Spleen (tissue), 11 donors: Measurements from ENCODE around the gene IDUA. TPM values are rescaled to one million over a fixed set of nuclear protein-coding genes. Genes with fewer than 3 reads are reported as not detected.
A peak's percentile ranks its signal among the peaks of the same experiment; 100 is the strongest.
"Not testable (repeated sequence)": the region's sequence is repeated elsewhere in the genome, so short reads cannot be mapped to it uniquely, and the experiment has no call there.

ENCODE experiments used
- DNase-seq: peaks from one replicate; pipeline ENCODE4 v3.0.0-alpha.2; 2020
- H3K27ac ChIP-seq, 8 donors: fragments of 200-600 bp; sonication (generic) in 7 of 8; 1 replicate in 4 of 8; 2 replicates in 4 of 8; pipeline versions ENCODE4 v1.5.0 to v1.8.0; 2016 to 2021; ENCODE audit warnings: inconsistent platforms in 4 of 8, mild to moderate bottlenecking in 4 of 8, moderate library complexity in 1 of 8
- H3K27me3 ChIP-seq, 7 donors: fragments of 200-600 bp; sonication (generic) in 6 of 7; replicated peaks in 1 of 7; 1 replicate in 4 of 7; 2 replicates in 3 of 7; pipeline versions ENCODE4 v1.5.0 to v1.8.0; 2016 to 2021; ENCODE audit warnings: inconsistent platforms in 3 of 7, mild to moderate bottlenecking in 1 of 7
- H3K36me3 ChIP-seq, 6 donors: fragments of 200-600 bp; sonication (generic) in 5 of 6; 1 replicate in 4 of 6; 2 replicates in 2 of 6; pipeline versions ENCODE4 v1.5.0 to v1.8.0; 2016 to 2021; ENCODE audit warnings: inconsistent platforms in 2 of 6
- H3K4me1 ChIP-seq, 6 donors: fragments of 200-600 bp; sonication (generic) in 5 of 6; 1 replicate in 3 of 6; 2 replicates in 3 of 6; pipeline versions ENCODE4 v1.5.0 to v1.8.0; 2016 to 2021; ENCODE audit warnings: inconsistent platforms in 3 of 6
- H3K4me3 ChIP-seq, 8 donors: fragments of 200-600 bp; sonication (generic) in 7 of 8; 1 replicate in 4 of 8; 2 replicates in 4 of 8; pipeline versions ENCODE4 v1.5.0 to v1.8.0; 2016 to 2021; ENCODE audit warnings: inconsistent platforms in 4 of 8, mild to moderate bottlenecking in 4 of 8, moderate library complexity in 2 of 8
- H3K9me3 ChIP-seq, 8 donors: fragments of 200-600 bp; sonication (generic) in 7 of 8; 1 replicate in 4 of 8; 2 replicates in 4 of 8; pipeline versions ENCODE4 v1.5.0 to v1.8.0; 2016 to 2021; ENCODE audit warnings: inconsistent platforms in 4 of 8
- CTCF ChIP-seq, 11 experiments: fragments of 200-600 bp in 7 of 11; fragments of 450-650 bp in 4 of 11; sonication (generic) in 4 of 11; IDR thresholded peaks in 8 of 11; conservative IDR thresholded peaks in 3 of 11; 1 replicate in 7 of 11; 2 replicates in 4 of 11; pipeline versions ENCODE4 v1.4.0 to v1.8.0; 2016 to 2021; ENCODE audit warnings: antibody characterized with exemption in 11 of 11, inconsistent platforms in 4 of 11, mild to moderate bottlenecking in 1 of 11
- POLR2A ChIP-seq, 3 donors: fragments of 450-650 bp; IDR thresholded peaks; one replicate each; pipeline ENCODE4 v1.5.1; 2017; ENCODE audit warnings: antibody characterized with exemption in 3 of 3, mild to moderate bottlenecking in 1 of 3
- POLR2AphosphoS5 ChIP-seq, 3 donors: sonication (generic); formaldehyde crosslinking; IDR thresholded peaks; one replicate each; pipeline ENCODE4 v1.5.1; 2017; ENCODE audit warnings: antibody characterized with exemption in 3 of 3
- WGBS, 5 donors: extraction: QIAGEN DNeasy Blood & Tissue Kit in 3 of 5; methylation state at CpG; one replicate each; pipeline versions ENCODE4 v1.1.5 to v1.1.7; 2013 to 2018; 5-methylcytosine and 5-hydroxymethylcytosine counted together
- intact Hi-C: fragments of 100-400 bp; cut with DNase I; formaldehyde crosslinking; loops from one replicate; pipeline ENCODE4 v1.15.0; 2023; ENCODE audit warnings: low total_unique reads
- polyA plus RNA-seq, 3 donors: library from polyadenylated mRNA; stranded (reverse); fragments of 200-250 nt; gene quantifications; one replicate each; pipeline ENCODE4 v1.2.1, GENCODE V29; 2013
- total RNA-seq, 7 donors: library from RNA; depleted of rRNA in 3 of 7; stranded (reverse); fragments of >200 nt in 3 of 7; fragmentation: NEBNext Ultra II Directional in 4 of 7; extraction: Animal tissue kit (Norgen Biotek cat#: 25700) in 4 of 7; gene quantifications; one replicate each; pipeline versions ENCODE4 v1.1.0 to v1.2.1, GENCODE V29; 2016 to 2021
- donor health status: healthy with polysubstance abuse.
- donor health status: DM: no; HTN: no; CAD: no; lungs with moderate emphysema.
- donor health status: DM: no; HTN: no; CAD: no.
- donor health status: Bipolar disorder and iron deficiency.
- donor health status: healthy.
- donor health status: DM: no; HTN: no; CAD: no.
- donor health status: DM: yes; HTN: yes; CAD: no.

Gene IDUA
- total and polyA plus RNA-seq, 10 donors, result 11.5 to 58.3 (median 24.4) TPM

GRCh38 chr4:1052231-1052671 lies 65.4 kb downstream of the IDUA start:
- Histone ChIP-seq H3K27ac (no peak overlapping the region), H3K4me3 (no peak overlapping the region), H3K36me3 (no peaks in the 10 kb centered on the region), H3K4me1 (peaks cover 3 to 19% (median 13%) of the 10 kb centered on the region in 6 donors), H3K27me3 (peaks cover 0 to 86% (median 11%) of the 10 kb centered on the region in 7 donors), H3K9me3 (no peaks in the 10 kb centered on the region)
- no peak for TF ChIP-seq POLR2A (IDR thresholded peaks at IDR 0.05)
- TF ChIP-seq CTCF (IDR thresholded peaks at IDR 0.05 in 8 of 11, conservative IDR thresholded peaks at IDR 0.05 in 3 of 11), result no peak
- no peak for TF ChIP-seq POLR2AphosphoS5 (IDR thresholded peaks at IDR 0.05)
- WGBS, 5 donors, result 65 to 86% (median 71%) methylated on average over 7 to 15 of the region's 15 CpGs
- peak; percentile 63 for DNase-seq
- intact Hi-C loops, result no loop called here

DNA sequence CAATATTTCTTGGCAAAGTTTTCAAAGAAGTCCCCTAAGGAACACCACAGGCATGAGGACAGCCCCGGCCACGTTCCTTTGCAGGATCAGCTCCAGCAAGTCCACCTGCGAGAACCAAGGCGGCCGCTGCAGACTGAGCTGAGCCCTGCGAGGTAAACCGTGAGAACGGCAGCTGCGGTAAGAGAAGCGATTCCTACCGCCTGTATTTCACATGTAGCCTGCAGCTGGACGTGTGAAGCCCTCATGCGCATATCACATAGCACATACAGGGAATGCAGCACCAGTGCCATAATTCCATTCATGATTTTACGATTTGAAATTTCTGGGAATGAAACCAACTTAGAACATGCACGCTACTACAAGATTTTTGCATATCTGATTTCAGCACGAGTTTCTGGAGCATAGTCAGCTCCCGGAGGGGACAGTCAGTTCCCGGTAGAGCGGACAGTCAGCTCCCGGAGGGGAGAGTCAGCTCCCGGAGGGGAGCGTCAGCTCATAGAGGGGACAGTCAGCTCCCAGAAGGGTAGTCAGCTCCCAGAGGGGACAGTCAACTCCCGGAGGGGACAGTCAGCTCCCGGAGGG lies 66.3 kb downstream of the IDUA start:
- Histone ChIP-seq H3K9me3 (no peaks in the 10 kb centered on the region), H3K27ac (no peak overlapping the region), H3K4me1 (peaks cover 3 to 16% (median 11%) of the 10 kb centered on the region in 6 donors), H3K4me3 (no peak overlapping the region), H3K27me3 (peaks cover 0 to 82% (median 8%) of the 10 kb centered on the region in 7 donors), H3K36me3 (no peaks in the 10 kb centered on the region)
- peak; percentile 77 for DNase-seq
- no peak for TF ChIP-seq POLR2AphosphoS5 (IDR thresholded peaks at IDR 0.05)
- no peak for TF ChIP-seq CTCF (IDR thresholded peaks at IDR 0.05 in 8 of 11, conservative IDR thresholded peaks at IDR 0.05 in 3 of 11)
- TF ChIP-seq POLR2A (IDR thresholded peaks at IDR 0.05), result no peak
- intact Hi-C loops, result no loop called here
- 70 to 77% (median 73%) methylated on average over 20 to 24 of the region's 24 CpGs for WGBS, 5 donors

- peaks cover 0 to 82% (median 8%) of the 10 kb centered on the region in 7 donors for H3K27me3 ChIP-seq
- not testable (repeated sequence) for H3K27ac ChIP-seq, H3K36me3 ChIP-seq
Observed at GRCh38 chr4:1053891-1054290, 67.0 kb downstream of the IDUA start.

More at GRCh38 chr4:1053891-1054290, 67.0 kb downstream of the IDUA start:
- 68 to 85% (median 81%) methylated on average over 6 to 7 of the region's 7 CpGs for WGBS, 5 donors
- DNase-seq, H3K4me3 ChIP-seq, intact Hi-C loops, H3K9me3 ChIP-seq: not testable (repeated sequence)
- peaks cover 3 to 16% (median 11%) of the 10 kb centered on the region in 6 donors for H3K4me1 ChIP-seq

Other genes starting within 250 kb of the IDUA start
- gene CPLX1, start 160.9 kb upstream of the IDUA start, total RNA-seq, result 10 to 100 TPM in 4 of 7 donors, 1 to 10 TPM in 3; 1.3 to 20.7 (median 12.4) TPM
- 10 to 100 TPM in 2 of 3 donors, 1 to 10 TPM in 1; 5.1 to 12.3 (median 10.7) TPM for gene CPLX1, start 160.9 kb upstream of the IDUA start, polyA plus RNA-seq
- gene GAK, start 54.7 kb upstream of the IDUA start, total RNA-seq, result 100 to 1,000 TPM; 154 to 212 (median 179) TPM
- gene GAK, start 54.7 kb upstream of the IDUA start, polyA plus RNA-seq, result 100 to 1,000 TPM; 112 to 249 (median 203) TPM
- 10 to 100 TPM; 38.2 to 76.8 (median 56.6) TPM for gene TMEM175, start 54.6 kb upstream of the IDUA start, total RNA-seq
- gene TMEM175, start 54.6 kb upstream of the IDUA start, polyA plus RNA-seq, result 10 to 100 TPM; 59.4 to 83.9 (median 78.6) TPM
- 10 to 100 TPM; 13.6 to 26.3 (median 17.0) TPM for gene DGKQ, start 13.5 kb upstream of the IDUA start, total RNA-seq
- 10 to 100 TPM in 1 of 3 donors, 1 to 10 TPM in 2; 6.3 to 15.4 (median 9.3) TPM for gene DGKQ, start 13.5 kb upstream of the IDUA start, polyA plus RNA-seq
- under 1 TPM in 6 of 7 donors, not detected in 1; 0.07 to 0.68 (median 0.19) TPM for gene SLC26A1, start 6.4 kb downstream of the IDUA start, total RNA-seq
- gene SLC26A1, start 6.4 kb downstream of the IDUA start, polyA plus RNA-seq, result under 1 TPM; 0.24 to 0.48 (median 0.30) TPM
- 10 to 100 TPM in 5 of 7 donors, 1 to 10 TPM in 2; 7.9 to 20.6 (median 13.2) TPM for gene FGFRL1, start 24.6 kb downstream of the IDUA start, total RNA-seq
- 1 to 10 TPM; 1.4 to 4.6 (median 1.5) TPM for gene FGFRL1, start 24.6 kb downstream of the IDUA start, polyA plus RNA-seq
- gene RNF212, start 126.5 kb downstream of the IDUA start, total RNA-seq, result 1 to 10 TPM in 5 of 7 donors, under 1 TPM in 2; 0.46 to 5.6 (median 2.3) TPM
- gene RNF212, start 126.5 kb downstream of the IDUA start, polyA plus RNA-seq, result 1 to 10 TPM; 1.8 to 3.5 (median 2.0) TPM
- 10 to 100 TPM; 15.5 to 51.3 (median 43.7) TPM for gene SPON2, start 185.5 kb downstream of the IDUA start, total RNA-seq
- 10 to 100 TPM in 2 of 3 donors, 1 to 10 TPM in 1; 8.3 to 29.8 (median 11.7) TPM for gene SPON2, start 185.5 kb downstream of the IDUA start, polyA plus RNA-seq